ENCODE results near the gene MVB12B.

DNA sequence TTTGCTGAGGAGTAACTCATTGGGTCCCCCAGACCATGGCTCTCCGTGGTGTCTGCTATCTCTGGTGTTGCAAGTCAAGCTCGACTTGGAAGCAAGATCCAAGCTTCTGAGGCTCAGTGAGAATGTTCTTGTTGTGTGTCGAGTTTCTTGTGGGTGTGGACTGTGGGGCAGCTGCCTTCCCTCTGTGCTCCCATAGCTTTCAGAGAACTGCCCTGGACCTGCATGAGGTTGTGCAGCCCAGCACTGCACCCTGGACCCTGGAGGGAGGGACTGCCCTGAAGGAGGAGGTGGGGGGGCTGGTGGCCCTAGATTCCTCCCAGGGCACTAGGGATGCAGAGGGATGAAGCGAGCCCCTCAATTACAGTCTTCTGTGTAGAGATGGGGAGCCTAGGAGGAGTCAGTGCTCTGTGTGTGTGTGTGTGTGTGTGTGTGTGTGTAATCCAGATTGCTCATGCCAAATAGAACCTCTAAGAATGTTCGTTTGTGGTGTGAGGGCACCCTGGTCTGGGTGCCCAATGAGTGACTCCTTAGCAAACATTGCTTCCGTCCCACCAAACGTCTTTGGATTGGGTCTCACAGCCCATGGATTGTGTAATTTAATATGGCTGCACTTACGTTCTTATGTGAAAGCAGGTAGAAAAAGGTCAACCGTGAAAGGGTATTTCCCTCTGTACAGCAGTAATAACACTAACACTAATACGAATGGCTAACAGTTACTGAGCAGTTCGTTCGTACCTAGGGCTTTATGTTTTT, 143.8 kb downstream of the MVB12B start:
- TF ChIP-seq, protein P1, sequence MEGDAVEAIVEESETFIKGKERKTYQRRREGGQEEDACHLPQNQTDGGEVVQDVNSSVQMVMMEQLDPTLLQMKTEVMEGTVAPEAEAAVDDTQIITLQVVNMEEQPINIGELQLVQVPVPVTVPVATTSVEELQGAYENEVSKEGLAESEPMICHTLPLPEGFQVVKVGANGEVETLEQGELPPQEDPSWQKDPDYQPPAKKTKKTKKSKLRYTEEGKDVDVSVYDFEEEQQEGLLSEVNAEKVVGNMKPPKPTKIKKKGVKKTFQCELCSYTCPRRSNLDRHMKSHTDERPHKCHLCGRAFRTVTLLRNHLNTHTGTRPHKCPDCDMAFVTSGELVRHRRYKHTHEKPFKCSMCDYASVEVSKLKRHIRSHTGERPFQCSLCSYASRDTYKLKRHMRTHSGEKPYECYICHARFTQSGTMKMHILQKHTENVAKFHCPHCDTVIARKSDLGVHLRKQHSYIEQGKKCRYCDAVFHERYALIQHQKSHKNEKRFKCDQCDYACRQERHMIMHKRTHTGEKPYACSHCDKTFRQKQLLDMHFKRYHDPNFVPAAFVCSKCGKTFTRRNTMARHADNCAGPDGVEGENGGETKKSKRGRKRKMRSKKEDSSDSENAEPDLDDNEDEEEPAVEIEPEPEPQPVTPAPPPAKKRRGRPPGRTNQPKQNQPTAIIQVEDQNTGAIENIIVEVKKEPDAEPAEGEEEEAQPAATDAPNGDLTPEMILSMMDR (IDR thresholded peaks at IDR 0.05) = no peak
- TF ChIP-seq POLR2A (IDR thresholded peaks at IDR 0.05) = no peak
